ENCODE measurements around the gene IGFN1. TPM values are rescaled to one million over a fixed set of nuclear protein-coding genes. Genes with fewer than 3 reads are reported as not detected.

IGFN1 gene
- total RNA-seq, 6 experiments from 2014 or later: 0.02 to 0.18 (median 0.12) TPM; not detected in 3

DNA sequence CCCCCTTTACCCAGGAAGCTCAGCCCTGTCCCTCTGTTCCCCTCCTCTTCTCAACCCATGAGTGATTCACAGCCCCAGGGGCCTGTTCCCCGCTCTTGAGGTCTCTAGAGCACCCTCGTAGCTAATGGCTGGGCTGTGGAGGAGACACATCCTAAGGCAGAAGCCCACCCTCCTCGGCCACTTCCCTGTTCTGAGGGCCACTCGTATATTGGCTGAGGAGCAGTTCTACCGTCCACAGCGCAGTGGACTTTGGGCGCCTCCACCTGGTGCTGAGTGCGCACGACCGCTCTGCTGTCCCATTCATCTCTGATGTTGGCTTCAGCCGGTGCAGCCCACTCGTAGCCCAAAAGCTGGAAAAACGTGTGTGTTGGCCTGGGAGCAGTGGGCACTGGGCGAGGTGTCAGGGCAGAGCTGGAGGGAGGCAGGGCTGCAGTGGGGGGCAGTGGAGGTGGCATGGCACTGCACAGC, 68.2 kb downstream of the IGFN1 start:
- WGBS (ENCODE audit: insufficient coverage, low coverage, low lambda C conversion rate, missing lambda C conversion rate): 66% methylated on average over 8 of the region's 14 CpGs
- intact Hi-C loops (cut with DNase I): no loop called here
- no peak for DNase-seq

DNA sequence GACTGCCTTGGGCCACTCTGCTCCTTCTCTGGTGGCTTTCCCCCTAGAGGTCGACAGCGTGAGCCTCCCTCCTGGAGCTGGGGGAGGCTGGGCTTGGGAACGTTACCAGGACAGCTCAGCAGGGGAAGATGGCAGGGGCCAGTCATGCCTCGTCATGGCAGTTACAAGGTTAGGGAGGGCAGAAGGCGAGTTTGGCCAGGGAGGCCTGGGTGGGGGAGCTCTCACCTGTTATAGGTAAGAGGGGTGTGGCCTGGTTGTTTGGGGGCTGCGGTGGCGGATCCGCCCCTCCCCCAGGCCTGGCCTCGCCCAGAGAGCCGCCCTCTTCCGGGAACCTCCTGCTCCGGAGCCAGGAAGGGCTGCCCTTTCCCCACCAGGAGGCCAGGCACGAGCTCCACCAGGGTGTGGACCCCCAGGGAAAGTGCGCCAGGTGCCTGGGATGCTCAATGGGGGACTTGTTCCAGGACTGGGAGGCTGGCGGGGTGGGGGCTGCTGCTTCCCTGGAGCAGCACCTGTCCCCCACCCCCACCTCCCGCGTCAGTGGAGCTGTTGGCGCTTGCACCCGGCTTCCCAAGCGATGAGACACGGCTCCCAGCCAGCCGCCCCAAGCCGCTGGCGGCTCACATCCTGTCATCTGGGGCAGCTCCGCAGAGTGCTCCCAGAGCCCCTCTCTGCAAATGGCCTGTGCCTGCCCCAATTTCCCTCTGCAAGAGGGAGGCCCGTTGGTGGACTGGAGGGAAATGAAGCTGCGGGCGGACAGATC, 69.0 kb downstream of the IGFN1 start:
- DNase-seq (peak in 1 of 3 donors; percentile 58), ATAC-seq (peak; percentile 11 to 72 (median 46))

More for the DNA sequence above, 68.2 kb downstream of the IGFN1 start:
- Histone ChIP-seq H3K36me3 (no peaks in the 10 kb centered on the region), H3K4me3 (no peak overlapping the region), H3K9me3 (no peaks in the 10 kb centered on the region), H3K4me1 (peaks cover 0 to 3% (median 0%) of the 10 kb centered on the region in 4 donors), H3K27ac (no peak overlapping the region), H3K27me3 (no peaks in the 10 kb centered on the region)
- no peak for ATAC-seq
- no peak for TF ChIP-seq POLR2A (IDR thresholded peaks at IDR 0.05)
- TF ChIP-seq, protein P1, sequence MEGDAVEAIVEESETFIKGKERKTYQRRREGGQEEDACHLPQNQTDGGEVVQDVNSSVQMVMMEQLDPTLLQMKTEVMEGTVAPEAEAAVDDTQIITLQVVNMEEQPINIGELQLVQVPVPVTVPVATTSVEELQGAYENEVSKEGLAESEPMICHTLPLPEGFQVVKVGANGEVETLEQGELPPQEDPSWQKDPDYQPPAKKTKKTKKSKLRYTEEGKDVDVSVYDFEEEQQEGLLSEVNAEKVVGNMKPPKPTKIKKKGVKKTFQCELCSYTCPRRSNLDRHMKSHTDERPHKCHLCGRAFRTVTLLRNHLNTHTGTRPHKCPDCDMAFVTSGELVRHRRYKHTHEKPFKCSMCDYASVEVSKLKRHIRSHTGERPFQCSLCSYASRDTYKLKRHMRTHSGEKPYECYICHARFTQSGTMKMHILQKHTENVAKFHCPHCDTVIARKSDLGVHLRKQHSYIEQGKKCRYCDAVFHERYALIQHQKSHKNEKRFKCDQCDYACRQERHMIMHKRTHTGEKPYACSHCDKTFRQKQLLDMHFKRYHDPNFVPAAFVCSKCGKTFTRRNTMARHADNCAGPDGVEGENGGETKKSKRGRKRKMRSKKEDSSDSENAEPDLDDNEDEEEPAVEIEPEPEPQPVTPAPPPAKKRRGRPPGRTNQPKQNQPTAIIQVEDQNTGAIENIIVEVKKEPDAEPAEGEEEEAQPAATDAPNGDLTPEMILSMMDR (IDR thresholded peaks at IDR 0.05): no peak

DNA sequence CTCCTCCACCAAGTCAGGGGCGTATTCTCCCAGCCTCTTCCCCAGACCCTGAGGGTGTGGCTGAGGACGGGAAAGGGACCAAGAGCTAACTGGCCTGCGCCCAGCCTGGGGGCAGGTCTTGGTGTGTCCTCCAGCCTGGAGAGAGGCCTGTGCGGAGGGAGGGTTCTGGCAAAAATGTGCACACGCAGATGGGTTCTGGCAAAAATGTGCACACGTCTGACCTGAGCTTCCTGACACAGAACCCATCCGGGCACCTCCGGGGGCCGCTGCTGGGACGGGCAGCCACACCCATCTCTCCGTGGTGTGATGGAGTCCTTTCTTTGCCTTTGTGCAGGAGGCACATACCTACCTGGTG, 69.6 kb downstream of the IGFN1 start:
- no peak for DNase-seq

More for the DNA sequence above, 69.0 kb downstream of the IGFN1 start:
- intact Hi-C loops (cut with DNase I): no loop called here
- Histone ChIP-seq H3K27me3 (no peaks in the 10 kb centered on the region), H3K4me3 (no peak overlapping the region), H3K36me3 (no peaks in the 10 kb centered on the region), H3K27ac (no peak overlapping the region), H3K4me1 (peaks cover 0 to 3% (median 0%) of the 10 kb centered on the region in 4 donors), H3K9me3 (no peaks in the 10 kb centered on the region)
- TF ChIP-seq POLR2A (IDR thresholded peaks at IDR 0.05): no peak
- TF ChIP-seq, protein P1 (IDR thresholded peaks at IDR 0.05): no peak
- WGBS (ENCODE audit: insufficient coverage, low coverage, low lambda C conversion rate, missing lambda C conversion rate): 15% methylated on average over 4 of the region's 28 CpGs

DNA sequence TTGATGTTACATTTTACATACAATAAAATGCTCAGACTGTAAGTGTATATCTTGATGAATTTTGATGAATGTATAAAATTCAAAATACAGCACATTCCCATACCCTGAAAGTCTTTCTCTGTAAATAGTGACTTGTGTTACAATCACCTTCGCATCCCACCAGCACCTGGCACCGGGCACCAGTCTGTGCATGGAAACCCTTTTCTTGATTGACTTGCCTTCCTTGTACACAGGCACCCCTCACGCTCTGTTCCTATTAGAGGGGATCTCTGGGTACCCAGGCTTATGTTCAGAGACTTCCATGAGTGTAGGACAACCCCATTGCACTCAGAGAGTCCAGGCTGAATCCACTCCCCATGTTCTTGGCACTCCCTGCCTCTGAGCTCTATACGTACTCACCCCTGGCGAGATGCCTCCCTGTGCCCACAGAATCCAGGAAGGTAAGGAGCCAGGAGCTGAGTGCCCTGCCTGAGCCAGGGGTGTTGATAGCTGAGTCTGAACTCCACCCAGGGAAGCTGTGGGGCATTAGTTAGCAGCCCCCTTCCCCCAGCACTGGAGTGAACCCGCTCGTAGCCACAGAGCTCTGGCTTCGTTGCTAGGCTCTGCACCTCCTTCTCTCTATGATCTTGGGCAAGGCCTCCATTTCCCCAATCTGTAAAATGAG, 70.2 kb downstream of the IGFN1 start:
- 87% methylated on average over 6 of the region's 8 CpGs for WGBS (ENCODE audit: insufficient coverage, low coverage, low lambda C conversion rate, missing lambda C conversion rate)
- no peak for DNase-seq
- no peak for ATAC-seq
- Histone ChIP-seq H3K27ac (no peak overlapping the region), H3K4me3 (no peak overlapping the region), H3K36me3 (no peaks in the 10 kb centered on the region), H3K4me1 (peaks cover 0 to 3% (median 0%) of the 10 kb centered on the region in 4 donors), H3K27me3 (no peaks in the 10 kb centered on the region), H3K9me3 (no peaks in the 10 kb centered on the region)
- intact Hi-C loops (cut with DNase I): no loop called here
- TF ChIP-seq POLR2A (IDR thresholded peaks at IDR 0.05): no peak
- TF ChIP-seq, protein P1 (IDR thresholded peaks at IDR 0.05): no peak

More for the DNA sequence above, 69.6 kb downstream of the IGFN1 start:
- WGBS (ENCODE audit: insufficient coverage, low coverage, low lambda C conversion rate, missing lambda C conversion rate): 16% methylated on average over 5 of the region's 11 CpGs
- H3K36me3 ChIP-seq: no peaks in the 10 kb centered on the region
- H3K27me3 ChIP-seq: no peaks in the 10 kb centered on the region
- H3K27ac ChIP-seq: no peak overlapping the region
- peaks cover 0 to 3% (median 0%) of the 10 kb centered on the region in 4 donors for H3K4me1 ChIP-seq
- peak in 1 of 4 donors; percentile 12 for ATAC-seq
- no peak for TF ChIP-seq POLR2A (IDR thresholded peaks at IDR 0.05)
- TF ChIP-seq, protein P1 (IDR thresholded peaks at IDR 0.05): no peak
- intact Hi-C loops (cut with DNase I): no loop called here
- H3K9me3 ChIP-seq: no peaks in the 10 kb centered on the region
- no peak overlapping the region for H3K4me3 ChIP-seq
